ENCODE data around the gene DOK7. TPM values are rescaled to one million over a fixed set of nuclear protein-coding genes. Genes with fewer than 3 reads are reported as not detected.
A peak's percentile ranks its signal among the peaks of the same experiment; 100 is the strongest.

The DOK7 gene
- total and polyA plus RNA-seq, 9 donors, result 0.19 to 33.4 (median 2.2) TPM; not detected in 3

- Histone ChIP-seq H3K36me3 (no peaks in the 10 kb centered on the region), H3K4me3 (no peak overlapping the region), H3K4me1 (ENCODE audit: insufficient read depth) (no peaks in the 10 kb centered on the region), H3K9me3 (no peaks in the 10 kb centered on the region), H3K27ac (no peak overlapping the region), H3K27me3 (no peaks in the 10 kb centered on the region)
- intact Hi-C loops (cut with DNase I), result no loop called here
- peak in 2 of 5 donors; percentile 17 to 31 for DNase-seq
- no peak for TF ChIP-seq POLR2A (IDR thresholded peaks at IDR 0.05)
- TF ChIP-seq EP300 (IDR thresholded peaks at IDR 0.05), result no peak
- TF ChIP-seq CTCF (IDR thresholded peaks at IDR 0.05), result no peak
- 86 to 92% (median 90%) methylated on average over 29 of the region's 29 CpGs for WGBS, 3 donors
Observed at GRCh38 chr4:3516836-3517730, 54.0 kb downstream of the DOK7 start.

GRCh38 chr4:3517731-3518510 is 54.8 kb downstream of the DOK7 start:
- 92 to 96% (median 94%) methylated on average over 48 to 49 of the region's 49 CpGs for WGBS, 3 donors
- no peaks in the 10 kb centered on the region for H3K9me3 ChIP-seq
- H3K27me3 ChIP-seq, result no peaks in the 10 kb centered on the region
- no peak overlapping the region for H3K27ac ChIP-seq
- no peak overlapping the region for H3K4me3 ChIP-seq
- TF ChIP-seq CTCF (IDR thresholded peaks at IDR 0.05) (no peak), EP300 (IDR thresholded peaks at IDR 0.05) (no peak), POLR2A (IDR thresholded peaks at IDR 0.05) (no peak)
- no peaks in the 10 kb centered on the region for H3K36me3 ChIP-seq
- intact Hi-C loops (cut with DNase I), result no loop called here
- DNase-seq, result peak in 2 of 5 donors; percentile 26 to 31
- no peaks in the 10 kb centered on the region for H3K4me1 ChIP-seq (ENCODE audit: insufficient read depth)

- TF ChIP-seq EP300 (IDR thresholded peaks at IDR 0.05) (no peak), POLR2A (IDR thresholded peaks at IDR 0.05) (no peak), CTCF (IDR thresholded peaks at IDR 0.05) (no peak)
- Histone ChIP-seq H3K36me3 (peaks cover 2% of the 10 kb centered on the region), H3K9me3 (no peaks in the 10 kb centered on the region), H3K4me3 (no peak overlapping the region), H3K27me3 (no peaks in the 10 kb centered on the region), H3K4me1 (ENCODE audit: insufficient read depth) (no peaks in the 10 kb centered on the region), H3K27ac (no peak overlapping the region)
- 82 to 88% (median 87%) methylated on average over 6 to 11 of the region's 11 CpGs for WGBS, 3 donors
- intact Hi-C loops (cut with DNase I), result no loop called here
- DNase-seq, result peak in 2 of 5 donors; percentile 7 to 25
Observed at GRCh38 chr4:3518511-3518880, 55.4 kb downstream of the DOK7 start.

- no peak overlapping the region for H3K27ac ChIP-seq
- intact Hi-C loops (cut with DNase I), result no loop called here
- H3K9me3 ChIP-seq, result no peaks in the 10 kb centered on the region
- no peak for TF ChIP-seq EP300 (IDR thresholded peaks at IDR 0.05)
- TF ChIP-seq POLR2A (IDR thresholded peaks at IDR 0.05), result no peak
- TF ChIP-seq CTCF (IDR thresholded peaks at IDR 0.05), result no peak
- 83 to 89% (median 88%) methylated on average over 18 of the region's 18 CpGs for WGBS, 3 donors
- no peaks in the 10 kb centered on the region for H3K27me3 ChIP-seq
- no peaks in the 10 kb centered on the region for H3K4me1 ChIP-seq (ENCODE audit: insufficient read depth)
- H3K4me3 ChIP-seq, result no peak overlapping the region
- peaks cover 2% of the 10 kb centered on the region for H3K36me3 ChIP-seq
- DNase-seq, result peak in 2 of 5 donors; percentile 12 to 15
Observed at GRCh38 chr4:3518941-3519340, 55.8 kb downstream of the DOK7 start.
